Superior temporal gyrus (tissue), 1 donor: ENCODE data around the gene CAMTA1.

ENCODE experiments used
- DNase-seq: peaks from one replicate; pipeline ENCODE4 v3.0.0-alpha.2; 2016; ENCODE audit errors: extremely low spot score

CAMTA1 gene

DNA sequence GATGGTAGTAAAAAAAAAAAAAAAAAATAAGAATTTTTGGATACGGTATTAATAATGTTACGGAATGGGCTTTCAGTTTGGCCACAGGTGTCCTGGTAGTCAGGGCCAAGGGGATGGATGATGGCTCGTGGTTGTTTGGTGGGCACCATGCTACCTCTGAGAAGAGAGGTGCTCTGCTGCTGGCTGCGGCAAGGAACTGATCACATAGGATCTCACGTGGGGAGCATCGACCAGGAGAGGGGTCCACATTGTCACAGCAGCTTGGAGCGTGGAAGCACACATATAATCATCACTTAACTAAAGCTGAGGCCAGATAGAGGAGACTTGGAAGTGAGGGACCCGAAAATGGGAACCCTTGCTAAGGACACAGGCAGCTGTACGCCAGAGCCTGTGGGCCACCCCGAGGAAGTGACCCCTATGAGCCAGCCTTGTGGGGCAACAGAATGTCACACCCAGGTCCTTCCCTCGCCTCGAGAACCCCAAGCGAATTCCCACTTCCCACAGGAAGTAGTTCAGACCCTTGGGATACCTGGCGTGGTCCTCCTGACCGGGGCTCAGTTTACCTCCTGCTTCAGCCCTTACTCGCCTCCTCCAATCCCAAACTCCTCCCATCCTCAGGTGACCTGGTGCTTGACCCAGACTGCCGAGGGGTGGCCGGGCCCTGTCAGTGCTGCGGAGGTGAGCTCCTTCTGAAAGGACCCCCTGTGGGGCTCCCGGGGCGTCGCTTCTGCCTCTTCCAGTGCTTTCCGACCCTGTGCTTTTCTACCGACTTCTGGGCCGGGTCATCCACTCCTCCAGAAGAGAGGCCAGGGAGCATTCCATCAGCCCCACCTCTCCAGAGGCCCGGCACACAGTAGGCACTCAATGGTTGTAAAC, 222.0 kb downstream of the CAMTA1 start:
- DNase-seq = no peak

GRCh38 chr1:7007902-7008301, 222.6 kb downstream of the CAMTA1 start:
- no peak for DNase-seq

- DNase-seq = no peak
Measured at GRCh38 chr1:7008331-7008730, 223.1 kb downstream of the CAMTA1 start.

- DNase-seq = no peak
Measured at GRCh38 chr1:7008975-7009740, 223.9 kb downstream of the CAMTA1 start.

DNA sequence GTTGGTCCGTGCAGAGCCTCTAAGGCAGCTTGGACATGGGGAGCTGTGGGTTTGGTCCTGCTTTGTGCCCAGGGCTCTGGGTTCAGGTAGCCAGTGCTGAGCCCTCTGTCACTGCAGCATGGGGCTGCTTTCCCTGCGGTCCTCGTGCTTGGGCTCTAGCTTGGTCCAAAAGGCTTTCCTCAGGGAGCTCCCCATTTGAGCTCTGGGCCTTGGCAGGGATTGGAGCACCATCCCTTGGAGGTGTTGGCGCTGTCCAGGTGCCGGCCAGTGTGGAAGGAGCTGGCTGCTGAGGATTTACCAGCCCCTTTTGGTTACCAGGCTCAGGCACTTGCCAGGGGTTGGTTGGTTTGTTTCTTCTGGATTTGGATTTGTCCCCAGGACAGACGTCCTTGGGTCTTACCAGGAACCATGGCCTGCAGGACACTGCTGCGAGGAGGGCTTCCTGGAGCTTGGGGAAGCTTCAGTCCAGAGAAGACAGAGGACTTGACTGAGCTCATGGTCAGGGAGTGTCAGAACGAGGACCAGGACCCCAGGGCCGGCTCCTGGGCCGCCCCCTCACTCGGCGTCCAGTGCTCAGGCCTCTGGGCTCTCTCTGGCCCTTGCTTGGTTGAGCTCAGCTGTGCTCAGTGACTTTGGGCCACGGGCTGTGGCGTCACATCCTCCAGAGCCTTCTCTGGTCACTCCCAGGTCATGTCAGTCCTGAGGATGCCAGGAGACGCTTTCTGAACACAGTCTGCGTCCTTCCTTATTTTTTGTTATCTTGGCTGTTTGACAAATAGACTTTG, 224.7 kb downstream of the CAMTA1 start:
- DNase-seq = no peak

GRCh38 chr1:7010534-7011200, 225.4 kb downstream of the CAMTA1 start:
- peak; percentile 30 for DNase-seq

- DNase-seq = no peak
Measured at GRCh38 chr1:7011826-7012225, 226.6 kb downstream of the CAMTA1 start.

- no peak for DNase-seq
Measured at GRCh38 chr1:7012461-7012924, 227.2 kb downstream of the CAMTA1 start.

DNA sequence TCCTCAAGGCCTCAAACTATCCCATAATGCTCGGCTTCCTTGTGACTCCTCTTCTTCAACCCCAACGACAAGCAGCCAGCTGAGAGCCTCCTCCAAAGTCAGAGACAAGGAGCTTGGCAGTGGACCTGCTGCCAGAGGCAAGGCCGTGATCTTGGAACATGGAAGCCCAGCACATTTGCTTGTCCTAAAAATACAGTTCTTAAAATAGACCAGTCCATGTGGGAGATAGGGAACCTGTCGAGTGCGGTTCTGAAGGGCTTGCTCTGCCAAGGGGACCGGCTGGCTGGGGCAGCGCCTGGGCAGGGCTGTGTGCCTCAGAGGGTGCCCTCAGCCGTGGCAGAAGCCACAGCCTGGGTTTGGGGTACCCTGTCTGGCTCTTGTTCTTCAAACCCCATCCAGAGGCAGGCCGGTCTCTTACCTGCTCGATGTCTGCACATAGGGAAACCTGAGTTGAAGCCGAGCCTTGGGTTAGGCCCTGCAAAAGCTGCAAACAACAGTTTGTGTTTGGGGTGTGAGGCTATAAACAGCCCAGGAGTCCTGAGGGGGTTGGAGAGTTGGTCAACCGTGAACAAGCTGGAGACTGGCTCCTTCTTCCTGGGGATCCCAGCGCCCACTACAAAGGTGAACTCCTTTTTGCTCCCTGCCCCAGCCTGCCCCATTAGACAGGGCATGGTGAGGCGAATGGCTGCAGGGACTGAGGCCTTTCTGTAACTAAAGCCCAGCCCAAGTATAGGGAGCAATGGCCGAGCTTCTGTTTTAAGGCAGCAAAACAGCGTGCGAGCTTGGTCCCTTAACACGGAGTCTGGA, 228.8 kb downstream of the CAMTA1 start:
- no peak for DNase-seq

DNA sequence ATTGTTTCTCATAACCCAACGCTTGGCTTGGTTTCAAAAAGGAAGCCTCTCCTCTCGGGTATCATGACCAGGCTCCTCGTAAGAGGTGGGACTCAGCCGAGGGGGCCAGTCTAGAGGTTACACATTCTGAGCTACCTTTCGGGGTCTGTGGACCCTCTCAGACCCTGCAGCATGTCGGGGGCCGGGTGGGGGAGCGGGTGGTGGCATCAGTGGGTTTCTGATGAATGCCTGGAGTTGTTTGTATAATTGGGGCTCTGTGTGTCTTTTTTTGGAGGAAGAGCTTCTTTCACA, 229.3 kb downstream of the CAMTA1 start:
- DNase-seq = no peak

DNA sequence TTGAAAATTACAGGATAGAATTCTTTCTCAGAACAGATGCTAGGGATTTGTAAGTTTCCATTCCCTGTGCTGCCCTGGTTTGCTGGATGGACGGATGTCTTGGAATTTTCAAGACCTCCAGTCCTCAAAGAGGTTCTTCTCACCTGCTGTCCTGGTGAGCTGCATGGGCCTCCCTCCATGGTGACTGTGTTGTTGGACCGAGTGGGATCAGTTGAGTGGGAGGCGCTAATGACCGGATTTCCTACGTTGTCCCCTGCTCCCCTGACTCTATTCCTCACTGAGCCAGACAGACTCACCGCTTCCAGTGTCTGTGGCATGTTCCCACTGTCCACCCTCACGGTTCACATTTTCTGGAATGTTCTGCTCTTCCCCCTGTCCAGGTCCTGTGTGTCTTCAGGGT, 229.8 kb downstream of the CAMTA1 start:
- no peak for DNase-seq

DNA sequence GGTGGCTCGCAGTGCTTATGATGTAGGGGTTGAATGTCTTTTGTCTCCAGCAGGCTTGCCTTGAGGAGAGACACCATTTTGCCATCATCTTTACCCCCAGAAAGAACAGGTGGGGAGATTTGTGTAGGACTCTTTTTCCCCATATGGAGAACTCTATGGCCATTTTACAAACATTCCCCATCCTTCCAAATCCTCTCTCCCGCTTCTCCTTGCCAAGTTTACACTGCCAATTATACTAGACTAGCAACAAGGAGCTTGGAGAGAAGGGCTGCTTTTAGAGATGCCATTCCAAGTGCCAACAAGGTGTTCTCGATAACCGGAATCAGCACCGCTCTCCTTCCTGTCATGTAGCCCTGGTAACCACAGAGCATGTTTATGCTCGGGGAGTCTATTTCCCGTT, 233.1 kb downstream of the CAMTA1 start:
- no peak for DNase-seq

GRCh38 chr1:7018826-7019225, 233.6 kb downstream of the CAMTA1 start:
- DNase-seq = no peak

GRCh38 chr1:7019510-7019909, 234.3 kb downstream of the CAMTA1 start:
- no peak for DNase-seq

- DNase-seq = no peak
Measured at GRCh38 chr1:7022058-7022457, 236.8 kb downstream of the CAMTA1 start.

- DNase-seq = no peak
Measured at GRCh38 chr1:7025013-7025412, 239.8 kb downstream of the CAMTA1 start.

DNA sequence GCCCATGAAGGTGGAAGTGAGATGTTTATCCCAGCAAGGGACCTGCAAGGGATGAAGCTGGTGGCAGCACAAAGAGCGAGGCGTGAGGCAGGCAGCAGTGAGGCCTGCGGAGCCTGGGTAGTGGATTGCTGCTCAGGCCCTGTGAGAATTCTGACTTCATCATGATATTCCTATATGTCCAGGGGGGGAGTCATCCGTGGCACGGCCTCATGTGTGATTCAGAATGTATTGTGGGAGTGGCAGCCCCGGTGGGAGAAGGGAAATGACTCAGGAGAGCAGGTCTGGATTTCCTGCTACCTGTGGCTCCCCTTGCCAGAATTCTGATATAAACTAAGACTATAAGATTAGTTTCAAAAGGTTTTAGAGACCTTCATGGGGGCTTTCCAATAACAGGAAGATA, 240.9 kb downstream of the CAMTA1 start:
- no peak for DNase-seq

DNA sequence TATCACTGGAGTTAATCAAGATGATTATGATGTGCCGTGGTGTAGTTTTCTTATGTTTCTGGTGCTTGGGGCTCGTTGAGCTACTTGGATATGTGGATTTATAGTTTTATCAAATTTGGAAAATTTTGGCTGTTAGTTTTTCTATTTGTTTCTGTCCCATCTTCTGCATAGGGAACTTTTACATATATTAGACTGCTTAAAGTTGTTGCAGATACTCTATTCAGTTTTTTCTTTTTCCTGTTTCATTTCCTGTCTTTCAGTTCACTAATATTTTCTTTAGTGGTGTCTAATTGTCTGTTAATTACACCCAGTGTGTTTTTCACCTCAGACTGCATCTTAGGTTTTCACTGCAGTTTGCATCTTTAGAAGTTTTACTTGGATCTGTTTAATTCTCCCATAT, 247.7 kb downstream of the CAMTA1 start:
- no peak for DNase-seq

GRCh38 chr1:7036386-7036785, 251.1 kb downstream of the CAMTA1 start:
- no peak for DNase-seq

DNA sequence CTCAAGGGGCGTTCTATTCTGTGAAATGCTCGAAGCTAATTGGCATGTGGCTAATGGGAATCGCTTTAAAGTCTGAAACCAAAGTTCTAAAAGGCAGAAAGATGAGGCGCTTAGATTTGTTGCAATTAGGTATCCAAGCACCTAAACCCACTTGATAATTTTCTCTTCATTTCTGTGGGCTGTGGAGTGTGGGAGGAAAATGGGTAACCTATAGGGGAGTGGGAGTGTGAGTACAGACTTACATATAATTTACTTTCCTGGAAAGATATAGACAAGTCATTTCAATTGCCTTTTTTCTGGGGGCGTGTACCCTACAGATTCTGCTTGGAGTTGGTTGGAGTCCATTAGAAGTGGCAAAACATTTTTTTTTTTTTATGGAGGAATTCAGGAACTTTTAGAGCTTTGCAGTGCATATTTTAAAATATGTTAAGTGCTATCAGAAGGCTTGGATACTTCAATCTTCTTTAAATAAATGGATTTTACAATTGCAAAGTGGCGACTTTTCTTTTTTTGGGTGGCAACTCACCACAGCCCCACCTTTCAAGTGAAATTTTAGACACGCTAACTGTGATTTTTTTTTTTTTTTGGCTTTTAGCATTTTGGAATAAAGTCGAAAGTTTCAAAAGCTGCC, 254.5 kb downstream of the CAMTA1 start:
- no peak for DNase-seq
